HG02678 (cell line): ENCODE data around the gene STAT6.

Experiments
- ATAC-seq: cut with Tn5 transposase; IDR thresholded peaks from one replicate; pipeline ENCODE4 v1.9.1; 2021; ENCODE audit warnings: mild to moderate bottlenecking, moderate library complexity; ENCODE audit not compliant: unreplicated experiment

STAT6 gene

DNA sequence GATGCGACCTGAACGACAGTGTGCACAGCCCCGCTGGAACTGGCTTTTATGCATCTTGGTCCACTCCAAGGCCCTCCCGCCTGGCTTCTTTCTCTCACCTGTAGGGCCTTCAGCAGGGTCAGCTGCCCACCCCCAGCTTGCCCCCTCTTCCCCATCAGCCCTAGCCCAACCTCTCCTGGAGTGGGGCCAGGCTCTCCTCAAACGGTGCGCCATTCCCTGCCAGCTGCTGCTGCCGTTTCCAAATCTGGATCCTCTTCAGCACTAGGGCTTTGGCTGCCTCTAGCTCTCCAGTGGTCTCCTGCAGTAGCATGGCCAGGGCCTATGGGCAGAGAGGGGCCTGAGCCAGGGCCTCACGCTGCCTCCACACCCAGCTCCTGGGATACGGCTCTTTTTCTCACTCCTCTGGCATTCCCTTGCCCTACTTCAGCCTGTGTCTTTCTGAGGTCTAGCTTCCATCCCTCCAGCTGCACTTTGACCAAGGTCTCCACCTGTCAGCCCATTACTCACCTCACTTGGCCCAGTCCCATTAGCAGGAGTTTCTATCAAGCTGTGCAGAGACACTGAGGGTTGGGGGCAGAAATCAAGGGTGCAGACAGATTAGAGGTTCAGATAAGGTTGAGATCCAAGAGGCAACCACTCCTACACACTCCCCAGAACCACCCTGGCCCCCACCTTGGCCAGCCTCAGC, 5.0 kb downstream of the STAT6 start:
- no peak for ATAC-seq

DNA sequence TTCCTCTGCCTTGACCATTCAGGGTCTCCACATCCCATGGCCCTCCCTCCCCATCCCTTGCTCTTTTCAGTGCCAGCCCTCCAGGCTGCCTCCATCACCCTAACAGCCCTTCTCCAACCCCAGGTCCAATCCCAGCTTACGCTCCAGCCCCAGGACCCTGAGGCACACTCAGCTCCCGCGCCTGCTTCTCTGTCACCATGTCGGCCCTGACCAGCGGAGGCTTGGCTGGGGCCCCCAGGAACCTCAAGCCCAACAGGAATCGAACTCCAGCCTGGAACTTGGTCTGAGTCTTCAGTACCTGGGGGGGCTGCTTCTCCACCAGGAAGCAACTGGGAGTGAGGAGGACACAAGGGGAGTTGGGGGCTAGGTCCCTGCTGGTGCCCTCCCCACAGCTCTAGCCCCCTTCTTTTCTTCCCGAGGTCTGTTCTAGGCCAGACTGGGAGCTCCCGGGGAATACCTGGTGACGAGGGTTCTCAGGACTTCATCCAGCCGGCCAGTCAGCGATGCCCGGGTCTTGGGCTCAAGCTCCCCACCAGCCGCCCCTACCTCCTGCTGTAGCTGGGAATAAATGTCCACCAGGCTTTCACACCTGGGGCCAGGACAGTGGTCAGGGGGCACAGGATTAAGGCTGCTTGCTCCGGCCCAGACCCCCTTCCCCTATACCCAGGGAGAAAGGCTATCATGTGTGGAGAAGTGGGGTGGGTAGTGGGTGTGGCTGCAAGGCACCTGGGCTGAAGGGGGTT, 6.0 kb downstream of the STAT6 start:
- no peak for ATAC-seq

- ATAC-seq, result no peak
Measured at GRCh38 chr12:57104292-57104910, 6.8 kb downstream of the STAT6 start.

GRCh38 chr12:57103856-57104255, 7.3 kb downstream of the STAT6 start:
- no peak for ATAC-seq

GRCh38 chr12:57101892-57102695, 9.1 kb downstream of the STAT6 start:
- no peak for ATAC-seq

DNA sequence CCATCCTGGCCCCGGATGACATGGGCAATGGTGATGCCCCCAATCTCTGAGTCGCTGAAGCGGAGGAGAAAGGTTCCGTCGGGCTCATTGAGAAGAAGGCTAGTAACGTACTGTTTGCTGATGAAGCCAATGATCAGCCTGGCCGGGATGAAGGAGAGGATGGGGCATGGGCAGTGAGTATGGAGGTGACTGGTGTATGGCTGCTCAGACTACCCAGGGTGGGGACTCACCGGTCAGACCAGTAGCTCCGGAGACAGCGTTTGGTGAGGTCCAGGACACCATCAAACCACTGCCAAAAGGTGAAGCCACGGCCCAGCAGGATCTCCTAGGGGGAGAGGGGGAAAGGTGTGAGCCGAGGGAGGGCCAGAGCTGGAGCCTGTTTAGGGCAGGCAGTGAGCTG, 11.4 kb downstream of the STAT6 start:
- ATAC-seq, result no peak

DNA sequence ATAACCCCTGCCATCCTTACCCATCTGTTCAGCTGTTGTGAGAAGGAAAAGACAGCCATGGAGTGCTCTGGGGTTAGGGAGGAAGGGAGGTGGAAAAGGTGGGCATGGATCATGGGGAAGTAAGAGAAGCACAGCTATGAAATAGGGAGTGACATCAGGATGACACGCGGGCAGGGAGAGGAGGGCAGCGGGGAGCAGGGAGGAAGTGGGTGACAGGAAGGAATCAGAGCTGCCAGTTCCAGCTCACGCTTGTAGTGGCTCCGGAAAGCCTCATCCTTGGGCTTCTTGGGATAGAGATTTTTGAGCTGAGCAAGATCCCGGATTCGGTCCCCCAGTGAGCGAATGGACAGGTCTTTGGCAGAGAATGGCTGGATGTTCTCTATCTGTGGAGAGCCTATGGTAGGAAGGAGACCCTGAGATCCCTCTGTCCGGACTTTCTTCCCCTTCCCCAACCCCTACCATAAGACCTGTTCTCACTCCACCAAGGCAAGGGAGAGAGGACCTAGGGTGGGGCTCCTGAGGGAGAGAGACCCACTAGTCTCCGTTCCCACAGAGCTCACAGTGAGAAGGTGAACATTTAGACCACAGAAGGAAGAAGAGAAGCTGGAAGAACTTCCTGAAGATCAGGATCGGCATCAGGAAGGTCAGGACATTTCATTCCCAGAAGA, 12.0 kb downstream of the STAT6 start:
- ATAC-seq, result no peak

- no peak for ATAC-seq
Measured at GRCh38 chr12:57098546-57098945, 12.6 kb downstream of the STAT6 start.

DNA sequence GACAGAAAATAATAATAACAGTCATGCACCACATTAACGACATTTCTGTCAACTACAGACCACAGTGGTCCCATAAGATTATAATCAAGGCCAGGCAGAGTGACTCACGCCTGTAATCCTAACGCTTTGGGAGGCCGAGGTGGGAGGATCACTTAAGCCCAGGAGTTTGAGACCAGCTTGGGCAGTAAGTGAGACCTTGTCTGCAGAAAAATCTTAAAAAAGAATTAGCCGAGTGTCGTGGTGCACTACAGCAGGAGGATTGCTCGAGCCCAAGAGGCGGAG, 13.7 kb downstream of the STAT6 start:
- no peak for ATAC-seq

DNA sequence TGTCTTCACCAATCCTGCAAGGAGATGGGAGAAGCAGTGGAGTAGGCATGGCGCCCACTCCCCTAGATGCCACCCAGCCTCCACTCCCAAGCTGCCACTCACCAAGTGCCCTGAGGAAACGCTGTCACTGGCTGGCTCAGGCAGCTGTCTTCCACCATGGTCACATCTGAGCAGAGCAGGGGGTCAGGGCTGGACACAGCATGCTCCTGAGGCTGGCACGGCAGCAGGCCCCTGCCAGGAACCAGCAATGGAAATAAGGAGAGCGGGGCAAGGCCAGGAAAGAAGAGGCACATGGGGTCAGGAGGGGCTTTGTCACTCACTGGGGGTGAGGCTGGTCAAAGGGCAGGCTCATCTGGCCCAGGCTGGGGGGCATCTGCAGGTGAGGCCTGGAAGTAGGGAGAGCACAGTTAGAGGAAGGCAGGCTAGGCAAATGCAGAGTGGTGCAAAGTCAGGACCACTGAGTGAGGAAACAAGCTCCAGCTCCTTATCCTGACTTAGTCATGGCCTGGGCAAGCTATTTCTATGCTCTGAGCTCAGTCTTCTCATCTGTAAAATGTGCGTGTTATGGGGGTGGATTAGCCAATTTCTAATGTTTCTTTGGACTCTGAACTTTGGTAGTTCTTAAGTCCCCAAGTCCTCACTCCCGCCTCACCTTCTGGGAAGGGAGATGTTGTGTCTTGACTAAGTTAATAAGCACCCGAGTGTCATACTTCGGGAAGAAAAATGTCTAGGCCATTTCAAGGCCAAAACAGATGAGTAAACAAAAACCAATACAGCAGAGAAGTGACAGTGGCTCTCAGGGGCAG, 14.2 kb downstream of the STAT6 start:
- ATAC-seq, result no peak

- ATAC-seq, result no peak
Measured at GRCh38 chr12:57096099-57096572, 15.0 kb downstream of the STAT6 start.

DNA sequence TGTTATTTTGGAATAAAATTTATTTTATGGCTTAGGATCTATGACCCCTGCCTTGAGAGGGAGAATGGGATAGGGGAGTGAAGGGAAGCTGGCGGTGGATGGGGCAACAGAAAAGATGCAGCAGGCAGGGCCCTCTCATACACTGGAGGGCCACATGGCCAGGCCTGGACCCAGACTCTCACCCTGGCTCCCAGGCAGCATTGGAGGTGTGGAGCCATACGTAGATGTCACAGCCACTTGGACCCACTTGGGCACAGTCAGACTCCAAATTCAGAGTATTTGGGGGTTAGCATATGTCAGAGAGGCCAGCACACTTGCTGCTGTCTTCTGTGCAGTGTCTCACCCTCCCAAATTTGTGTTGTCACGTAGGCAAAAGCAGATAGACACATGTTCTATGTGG, 15.7 kb downstream of the STAT6 start:
- ATAC-seq, result no peak

DNA sequence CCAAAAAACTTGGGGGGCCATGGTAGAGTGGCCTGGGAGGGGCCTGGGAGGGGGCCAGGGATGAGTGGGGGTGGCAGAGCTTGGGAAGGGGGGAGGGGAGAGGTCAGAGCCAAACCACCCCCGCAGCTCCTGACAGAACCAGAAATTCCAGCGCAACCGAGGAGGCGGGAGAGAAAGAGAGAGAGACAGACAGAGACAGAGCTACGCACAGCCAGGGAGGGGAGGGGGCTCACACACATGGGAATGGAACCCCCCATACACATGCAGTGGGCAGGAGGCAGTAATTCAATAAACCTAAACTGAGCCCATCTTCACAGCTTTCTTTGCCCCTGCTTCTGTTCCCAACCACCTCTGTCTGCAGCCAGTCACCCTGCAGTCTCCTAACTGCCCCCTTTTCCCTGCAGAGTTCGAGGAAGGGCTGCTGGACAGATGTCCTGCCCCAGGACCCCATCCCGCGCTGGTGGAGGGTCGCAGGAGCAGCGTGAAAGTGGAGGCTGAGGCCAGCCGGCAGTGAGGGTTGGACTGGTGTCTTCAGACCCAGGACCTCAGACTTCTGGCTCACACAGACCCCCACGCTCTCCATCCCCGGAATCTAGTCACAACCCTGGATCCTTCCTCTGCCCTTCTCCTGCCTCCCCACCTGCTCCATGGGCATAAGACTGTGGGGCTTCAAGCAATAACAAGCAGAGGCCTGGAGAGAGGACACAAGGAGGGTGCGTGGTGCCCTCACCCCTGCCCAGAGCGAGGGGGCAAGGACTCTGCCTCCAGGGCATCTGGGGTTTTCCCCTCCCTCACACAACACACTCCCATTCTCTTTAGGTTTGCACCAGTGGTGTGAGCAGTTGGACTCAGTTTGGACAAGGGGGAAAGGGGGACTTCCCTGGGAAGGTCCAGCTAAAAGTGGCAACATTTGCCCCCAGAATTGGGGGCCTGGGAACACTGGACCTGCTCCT, 16.7 kb downstream of the STAT6 start:
- no peak for ATAC-seq

DNA sequence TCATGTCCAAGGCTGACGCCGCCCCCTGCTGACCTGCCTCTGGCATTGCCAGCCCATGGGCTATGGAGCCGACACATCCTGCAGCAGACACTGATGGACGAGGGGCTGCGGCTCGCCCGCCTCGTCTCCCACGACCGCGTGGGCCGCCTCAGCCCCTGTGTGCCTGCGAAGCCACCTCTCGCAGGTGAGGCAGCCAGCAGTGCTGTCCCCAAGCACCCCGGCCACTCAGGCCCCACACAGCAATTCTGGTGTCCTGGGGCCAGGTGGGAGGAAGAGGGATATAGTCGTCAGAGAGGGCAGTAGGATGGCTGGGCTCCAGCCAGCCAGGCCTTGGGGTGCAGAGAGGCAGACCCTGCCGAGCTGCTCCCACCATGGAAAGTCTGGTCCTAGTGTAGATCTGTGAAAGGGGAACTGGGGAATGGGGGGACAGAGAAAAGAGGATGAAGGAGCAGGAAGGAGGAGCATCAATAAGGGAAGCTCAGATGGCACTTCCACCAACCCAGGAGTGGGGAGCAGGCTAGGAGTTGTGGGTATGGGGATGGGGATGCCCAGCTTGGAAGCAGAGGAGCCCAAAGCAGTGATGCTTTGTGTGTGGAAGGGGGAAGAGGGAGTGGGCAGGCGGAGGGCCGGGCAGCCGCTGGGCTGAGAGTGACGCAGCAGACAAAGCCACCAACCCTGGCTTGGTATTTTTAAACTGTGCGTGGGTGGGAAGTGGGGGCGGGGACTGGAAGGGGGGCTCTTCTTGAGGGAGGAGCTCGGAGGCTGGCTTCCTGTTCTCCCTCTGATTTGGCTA, 17.6 kb downstream of the STAT6 start:
- no peak for ATAC-seq

DNA sequence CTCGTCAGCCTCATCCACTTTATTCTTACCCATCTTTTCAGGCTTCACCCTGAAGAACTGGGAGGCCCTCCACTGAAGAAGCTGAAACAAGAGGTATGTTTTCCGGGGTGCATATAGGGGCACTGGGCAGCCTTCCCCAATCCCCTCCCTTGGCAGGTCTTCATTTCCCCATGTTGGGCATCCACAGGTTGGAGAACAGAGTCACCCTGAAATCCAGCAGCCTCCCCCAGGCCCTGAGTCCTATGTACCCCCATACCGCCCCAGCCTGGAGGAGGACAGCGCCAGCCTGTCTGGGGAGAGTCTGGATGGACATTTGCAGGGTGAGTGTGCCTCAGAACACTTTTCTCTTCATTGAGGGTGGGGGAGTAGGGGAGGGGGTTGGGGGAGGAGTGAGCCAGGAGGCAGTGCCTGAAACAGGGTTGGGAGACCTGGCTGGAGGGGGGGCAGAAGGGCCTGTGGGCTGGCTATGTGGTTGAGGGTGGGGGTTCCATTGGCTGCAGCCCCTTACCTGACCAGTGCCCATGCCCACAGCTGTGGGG, 18.2 kb downstream of the STAT6 start:
- ATAC-seq, result no peak

- no peak for ATAC-seq
Measured at GRCh38 chr12:57092529-57092862, 18.7 kb downstream of the STAT6 start.

GRCh38 chr12:57091638-57092528, 19.3 kb downstream of the STAT6 start:
- no peak for ATAC-seq
